ENCODE measurements around the gene DGKG. TPM values are rescaled to one million over a fixed set of nuclear protein-coding genes. Genes with fewer than 3 reads are reported as not detected.
A peak's percentile ranks its signal among the peaks of the same experiment; 100 is the strongest.

The DGKG gene
- total and polyA plus RNA-seq, 10 of the 15 experiments (the other 5 are each of a cell fraction or from before 2014, with no cell fraction given), result 0.39 to 6.2 (median 4.7) TPM

DNA sequence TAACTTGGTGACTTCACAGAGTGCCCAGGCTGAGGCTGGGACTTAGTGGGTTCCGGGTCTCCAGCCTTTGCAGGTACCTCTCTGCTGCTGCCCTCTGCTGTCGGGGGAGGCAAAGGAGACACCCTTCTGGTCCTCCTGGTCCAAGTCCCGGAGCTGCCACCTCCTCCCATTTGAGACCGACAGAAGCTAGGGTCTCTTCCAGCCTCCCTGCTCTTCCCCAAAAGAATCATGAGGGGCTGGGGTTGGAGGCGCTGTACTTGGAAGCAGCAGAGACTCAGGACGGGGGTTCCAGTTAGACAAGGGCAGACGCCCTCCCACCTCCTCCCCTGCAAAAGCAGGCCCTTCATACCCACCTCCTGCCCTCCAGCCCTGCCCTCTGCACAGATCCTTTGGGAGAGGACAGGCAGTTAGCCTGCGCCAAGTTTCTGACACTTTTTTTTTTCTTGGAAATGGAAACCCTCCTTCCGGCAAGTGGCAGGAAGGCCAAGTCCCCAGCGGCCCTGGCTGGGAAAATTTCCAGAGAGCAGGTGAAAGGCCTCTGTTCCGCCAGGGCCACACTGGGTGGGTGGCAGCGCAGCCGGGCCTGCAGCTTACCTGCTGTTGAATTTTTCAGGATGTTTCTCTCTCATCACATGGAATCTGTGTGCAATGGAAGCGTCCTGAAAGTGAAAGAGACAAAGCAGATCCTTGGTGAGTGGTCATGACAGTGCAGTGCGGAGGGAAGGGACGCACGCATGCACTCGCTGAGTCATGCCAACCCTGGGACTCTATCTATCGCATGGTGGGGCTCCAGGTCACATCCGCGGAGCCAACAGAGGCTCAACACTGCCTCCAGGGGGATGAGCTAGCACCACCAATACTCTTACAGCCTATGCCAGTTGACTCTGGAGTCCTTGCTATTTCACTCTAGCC, 119.9 kb downstream of the DGKG start:
- no peaks in the 10 kb centered on the region for H4K20me1 ChIP-seq (ENCODE audit: control insufficient read depth, insufficient read depth)
- no peaks in the 10 kb centered on the region for H3K9me3 ChIP-seq (replicated peaks; ENCODE audit: control insufficient read depth, insufficient read depth, low read length)
- RAD21 ChIA-PET (ENCODE audit: unreplicated experiment), result interaction anchor here (0.6 to 4.7 kb wide), 27 partner anchors 9 to 375 kb away, joined by 3 to 38 read pairs (median 4); partner anchors contain the start of gene ETV5
- POLR2A ChIA-PET, result interaction anchor here (1.3 kb wide), 1 partner anchor 90 kb away, joined by 3 read pairs; no protein-coding TSS in a partner anchor
- H3K4me1 ChIP-seq (ENCODE audit: control insufficient read depth, insufficient read depth, low read length), result peaks cover 29% of the 10 kb centered on the region
- FAIRE-seq, result peak; percentile 79
- peak; percentile 96 for ATAC-seq
- SMC1A ChIA-PET (ENCODE audit: uncharacterized antibody, unreplicated experiment), result interaction anchor here (0.6 to 6.8 kb wide), 41 partner anchors 8 to 375 kb away, joined by 3 to 55 read pairs (median 4); no protein-coding TSS in a partner anchor
- H3K79me2 ChIP-seq (ENCODE audit: control insufficient read depth, insufficient read depth, low read length), result no peaks in the 10 kb centered on the region
- no peaks in the 10 kb centered on the region for H3K36me3 ChIP-seq (ENCODE audit: control insufficient read depth in 2 of 2, insufficient read depth in 2 of 2, low read length in 1 of 2)
- in situ Hi-C loops (cut with MboI) (loop anchor here (5.0 kb wide), 1 partner anchor 260 kb away; no protein-coding TSS in a partner anchor), intact Hi-C loops (cut with micrococcal nuclease; ENCODE audit: unreplicated experiment) (loop anchor here (1.0 to 5.0 kb wide), 3 partner anchors 90 to 259 kb away; partner anchors contain the start of gene ETV5)
- peak overlapping the region; percentile 54 for H3K27ac ChIP-seq (ENCODE audit: control insufficient read depth, insufficient read depth)
- 36% methylated on average over 21 of the region's 21 CpGs for WGBS (ENCODE audit: insufficient coverage, insufficient replicate concordance, low lambda C conversion rate, missing lambda C conversion rate)
- peak overlapping the region; percentile 84 for H2AFZ ChIP-seq (ENCODE audit: control insufficient read depth, low read depth, low read length)
- H3K4me3 ChIP-seq, result peak overlapping the region; percentile 64
- DNase-seq (ENCODE audit: low read depth, low spot score), result no peak
- no peaks in the 10 kb centered on the region for H3K27me3 ChIP-seq (replicated peaks in 1 of 2; ENCODE audit: control insufficient read depth in 2 of 2, insufficient read depth in 2 of 2, low read length in 1 of 2)
- H3K4me2 ChIP-seq (ENCODE audit: control insufficient read depth, insufficient read depth), result peak overlapping the region; percentile 83
- H3K9ac ChIP-seq (ENCODE audit: control insufficient read depth, insufficient read depth, low read length), result peak overlapping the region; percentile 47; the same call in 1 of the 2 replicates
- CTCF ChIA-PET, result interaction anchor here (0.6 to 29.4 kb wide), 40 partner anchors 8 to 375 kb away, joined by 3 to 847 read pairs (median 4); partner anchors contain the start of gene CRYGS
- BruUV-seq (replicated peaks), result no TSS peak
- TF ChIP-seq RB1 (IDR thresholded peaks at IDR 0.05; ENCODE audit: borderline replicate concordance) (no peak), IRF4 (IDR thresholded peaks at IDR 0.05; ENCODE audit: low read depth, low read length) (0 out of 2 replicates have a peak, but pooled peaks have one; percentile 41), YY1 (IDR thresholded peaks at IDR 0.05; ENCODE audit: low read depth, low read length) (peak; percentile 69), CREB1 (IDR thresholded peaks at IDR 0.05; ENCODE audit: low read depth) (0 out of 2 replicates have a peak, but pooled peaks have one; percentile 11), SPI1 (IDR thresholded peaks at IDR 0.05; ENCODE audit: borderline replicate concordance, insufficient read depth, low read depth, low read length) (0 out of 2 replicates have a peak, but pooled peaks have one; percentile 11), ZNF274 (IDR thresholded peaks at IDR 0.05; ENCODE audit: insufficient read depth, insufficient read length) (no peak), CREM (IDR thresholded peaks at IDR 0.05; ENCODE audit: low read depth) (peak; percentile 56), ATF2 (IDR thresholded peaks at IDR 0.05; ENCODE audit: low read length) (no peak), POU2F2 (IDR thresholded peaks at IDR 0.05; ENCODE audit: borderline replicate concordance, low read depth, low read length) (0 out of 3 replicates have a peak, but pooled peaks have one; percentile 17), RAD51 (IDR thresholded peaks at IDR 0.05) (no peak), ESRRA (IDR thresholded peaks at IDR 0.05; ENCODE audit: low read length) (no peak), ZSCAN29 (IDR thresholded peaks at IDR 0.05) (no peak), NR2C1 (IDR thresholded peaks at IDR 0.05) (no peak), E2F4 (IDR thresholded peaks at IDR 0.05; ENCODE audit: low read depth, low read length) (no peak), CHD4 (IDR thresholded peaks at IDR 0.05) (no peak), HDGF (IDR thresholded peaks at IDR 0.05) (no peak), ETV6 (conservative IDR thresholded peaks at IDR 0.05 in 1 of 2, IDR thresholded peaks at IDR 0.05 in 1 of 2; ENCODE audit: borderline replicate concordance in 1 of 2, low read depth in 1 of 2) (peak in 1 of 2 experiments; percentile 60; a peak in 1 of 4 replicates)
- TF ChIP-seq, protein P1, sequence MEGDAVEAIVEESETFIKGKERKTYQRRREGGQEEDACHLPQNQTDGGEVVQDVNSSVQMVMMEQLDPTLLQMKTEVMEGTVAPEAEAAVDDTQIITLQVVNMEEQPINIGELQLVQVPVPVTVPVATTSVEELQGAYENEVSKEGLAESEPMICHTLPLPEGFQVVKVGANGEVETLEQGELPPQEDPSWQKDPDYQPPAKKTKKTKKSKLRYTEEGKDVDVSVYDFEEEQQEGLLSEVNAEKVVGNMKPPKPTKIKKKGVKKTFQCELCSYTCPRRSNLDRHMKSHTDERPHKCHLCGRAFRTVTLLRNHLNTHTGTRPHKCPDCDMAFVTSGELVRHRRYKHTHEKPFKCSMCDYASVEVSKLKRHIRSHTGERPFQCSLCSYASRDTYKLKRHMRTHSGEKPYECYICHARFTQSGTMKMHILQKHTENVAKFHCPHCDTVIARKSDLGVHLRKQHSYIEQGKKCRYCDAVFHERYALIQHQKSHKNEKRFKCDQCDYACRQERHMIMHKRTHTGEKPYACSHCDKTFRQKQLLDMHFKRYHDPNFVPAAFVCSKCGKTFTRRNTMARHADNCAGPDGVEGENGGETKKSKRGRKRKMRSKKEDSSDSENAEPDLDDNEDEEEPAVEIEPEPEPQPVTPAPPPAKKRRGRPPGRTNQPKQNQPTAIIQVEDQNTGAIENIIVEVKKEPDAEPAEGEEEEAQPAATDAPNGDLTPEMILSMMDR (IDR thresholded peaks at IDR 0.05 in 2 of 3, conservative IDR thresholded peaks at IDR 0.05 in 1 of 3; ENCODE audit: control insufficient read depth in 2 of 3, extremely low read depth in 1 of 3, insufficient read depth in 1 of 3, low read depth in 3 of 3, low read length in 3 of 3), result peak; percentile 75 to 79 (median 75)
